Sigmoid colon (tissue), 7 donors: ENCODE results near the gene MVB12B. TPM values are rescaled to one million over a fixed set of nuclear protein-coding genes. Genes with fewer than 3 reads are reported as not detected.
A peak's percentile ranks its signal among the peaks of the same experiment; 100 is the strongest.

Experiments used
- DNase-seq: peaks from one replicate; pipeline ENCODE4 v3.0.0-alpha.2; 2019
- H3K27ac ChIP-seq, 4 donors: fragments of 200-600 bp; sonication (generic); one replicate each; pipeline ENCODE4 v1.5.1; 2016 to 2019; ENCODE audit warnings: mild to moderate bottlenecking in 1 of 4
- H3K27me3 ChIP-seq, 3 donors: fragments of 200-600 bp; sonication (generic); one replicate each; pipeline ENCODE4 v1.5.1; 2019; ENCODE audit warnings: mild to moderate bottlenecking in 1 of 3
- H3K36me3 ChIP-seq, 4 donors: fragments of 200-600 bp; sonication (generic); one replicate each; pipeline ENCODE4 v1.5.1; 2016 to 2019
- H3K4me1 ChIP-seq, 4 donors: fragments of 200-600 bp; sonication (generic); one replicate each; pipeline ENCODE4 v1.5.1; 2017 to 2019
- H3K4me3 ChIP-seq, 4 donors: fragments of 200-600 bp; sonication (generic); one replicate each; pipeline ENCODE4 v1.5.1; 2017 to 2019; ENCODE audit warnings: mild to moderate bottlenecking in 2 of 4, moderate library complexity in 1 of 4
- H3K9me3 ChIP-seq, 4 donors: fragments of 200-600 bp in 3 of 4; sonication (generic) in 3 of 4; one replicate each; pipeline versions ENCODE4 v1.5.1 to v1.6.1; 2013 to 2019
- CTCF ChIP-seq, 4 experiments: fragments of 450-650 bp in 3 of 4; fragments of 200-600 bp in 1 of 4; IDR thresholded peaks; one replicate each; pipeline ENCODE4 v1.5.1; 2016 to 2019; ENCODE audit warnings: antibody characterized with exemption in 4 of 4, mild to moderate bottlenecking in 3 of 4, moderate library complexity in 2 of 4
- EP300 ChIP-seq, 4 donors: sonication (generic); formaldehyde crosslinking; IDR thresholded peaks; one replicate each; pipeline ENCODE4 v1.6.1; 2017; ENCODE audit warnings: antibody characterized with exemption in 4 of 4
- POLR2A ChIP-seq, 2 donors: fragments of 450-650 bp; IDR thresholded peaks; one replicate each; pipeline ENCODE4 v1.6.1; 2016; ENCODE audit warnings: antibody characterized with exemption in 2 of 2, mild to moderate bottlenecking in 2 of 2, moderate library complexity in 2 of 2
- POLR2AphosphoS5 ChIP-seq, 4 donors: sonication (generic); formaldehyde crosslinking; IDR thresholded peaks; one replicate each; pipeline ENCODE4 v1.6.1; 2017; ENCODE audit warnings: antibody characterized with exemption in 4 of 4
- WGBS, 2 donors: extraction: QIAGEN DNeasy Blood & Tissue Kit; methylation state at CpG; one replicate each; pipeline ENCODE4 v1.1.7; 2013; 5-methylcytosine and 5-hydroxymethylcytosine counted together
- intact Hi-C: fragments of 100-400 bp; cut with DNase I; formaldehyde crosslinking; loops from one replicate; pipeline ENCODE4 v1.15.1; 2023
- polyA plus RNA-seq, 3 donors: library from polyadenylated mRNA; stranded (reverse); fragments of 200-250 nt; gene quantifications; one replicate each; pipeline ENCODE4 v1.2.3, GENCODE V29; 2013
- total RNA-seq, 4 donors: library from RNA; depleted of rRNA; stranded (reverse); fragments of >200 nt; gene quantifications; one replicate each; pipeline ENCODE4 v1.1.0, GENCODE V29; 2016
- donor health status: healthy with polysubstance abuse.
- donor health status: Bipolar disorder and iron deficiency.
- donor health status: healthy.

The MVB12B gene
- total and polyA plus RNA-seq, 7 donors = 5.1 to 14.4 (median 12.2) TPM

- Histone ChIP-seq H3K27me3 (no peaks in the 10 kb centered on the region), H3K27ac (peak overlapping the region in 1 of 4 donors; percentile 45), H3K4me3 (no peak overlapping the region), H3K9me3 (no peaks in the 10 kb centered on the region), H3K4me1 (peaks cover 0 to 26% (median 17%) of the 10 kb centered on the region in 4 donors), H3K36me3 (peaks cover 0 to 14% (median 0%) of the 10 kb centered on the region in 4 donors)
- WGBS, 2 donors = 82 to 86% methylated on average over 9 of the region's 9 CpGs
- no peak for DNase-seq
- intact Hi-C loops = no loop called here
- TF ChIP-seq CTCF (IDR thresholded peaks at IDR 0.05) = no peak
- TF ChIP-seq EP300 (IDR thresholded peaks at IDR 0.05) = no peak
- TF ChIP-seq POLR2AphosphoS5 (IDR thresholded peaks at IDR 0.05) = no peak
- TF ChIP-seq POLR2A (IDR thresholded peaks at IDR 0.05) = no peak
Observed at GRCh38 chr9:126377536-126377935, 50.9 kb downstream of the MVB12B start.

- no peak for TF ChIP-seq POLR2A (IDR thresholded peaks at IDR 0.05)
- no peak for TF ChIP-seq EP300 (IDR thresholded peaks at IDR 0.05)
- no peak for TF ChIP-seq POLR2AphosphoS5 (IDR thresholded peaks at IDR 0.05)
- TF ChIP-seq CTCF (IDR thresholded peaks at IDR 0.05) = no peak
- peaks cover 0 to 19% (median 0%) of the 10 kb centered on the region in 4 donors for H3K36me3 ChIP-seq
- DNase-seq = no peak
- H3K4me1 ChIP-seq = peaks cover 0 to 26% (median 17%) of the 10 kb centered on the region in 4 donors
- H3K27me3 ChIP-seq = no peaks in the 10 kb centered on the region
- 88 to 89% methylated on average over 7 of the region's 7 CpGs for WGBS, 2 donors
- intact Hi-C loops = no loop called here
- H3K4me3 ChIP-seq = no peak overlapping the region
- no peak overlapping the region for H3K27ac ChIP-seq
- H3K9me3 ChIP-seq = no peaks in the 10 kb centered on the region
Observed at GRCh38 chr9:126378761-126379160, 52.1 kb downstream of the MVB12B start.

- H3K4me3 ChIP-seq = no peak overlapping the region
- TF ChIP-seq POLR2A (IDR thresholded peaks at IDR 0.05) = no peak
- TF ChIP-seq POLR2AphosphoS5 (IDR thresholded peaks at IDR 0.05) = no peak
- no peak for TF ChIP-seq CTCF (IDR thresholded peaks at IDR 0.05)
- no peak for TF ChIP-seq EP300 (IDR thresholded peaks at IDR 0.05)
- no peak overlapping the region for H3K27ac ChIP-seq
- no peaks in the 10 kb centered on the region for H3K9me3 ChIP-seq
- intact Hi-C loops = no loop called here
- DNase-seq = no peak
- peaks cover 0 to 19% (median 15%) of the 10 kb centered on the region in 4 donors for H3K4me1 ChIP-seq
- peaks cover 0 to 19% (median 0%) of the 10 kb centered on the region in 4 donors for H3K36me3 ChIP-seq
- 84 to 91% methylated on average over 9 of the region's 9 CpGs for WGBS, 2 donors
- no peaks in the 10 kb centered on the region for H3K27me3 ChIP-seq
Observed at GRCh38 chr9:126379661-126380360, 53.2 kb downstream of the MVB12B start.

- no peak for DNase-seq
- whole genome bisulfite sequencing, 2 donors = 94 to 96% methylated on average over 10 of the region's 10 CpGs
- TF ChIP-seq POLR2AphosphoS5 (IDR thresholded peaks at IDR 0.05) = no peak
- TF ChIP-seq CTCF (IDR thresholded peaks at IDR 0.05) = no peak
- TF ChIP-seq POLR2A (IDR thresholded peaks at IDR 0.05) = no peak
- H3K27ac ChIP-seq = no peak overlapping the region
- H3K4me1 ChIP-seq = peaks cover 0 to 19% (median 15%) of the 10 kb centered on the region in 4 donors
- intact Hi-C loops = no loop called here
- no peak overlapping the region for H3K4me3 ChIP-seq
- no peaks in the 10 kb centered on the region for H3K9me3 ChIP-seq
- H3K36me3 ChIP-seq = peaks cover 0 to 19% (median 0%) of the 10 kb centered on the region in 4 donors
- no peaks in the 10 kb centered on the region for H3K27me3 ChIP-seq
Observed at GRCh38 chr9:126380447-126380846, 53.8 kb downstream of the MVB12B start.
